Heart right ventricle (tissue), 16 donors: Measurements from ENCODE around the gene MPHOSPH9. TPM values are rescaled to one million over a fixed set of nuclear protein-coding genes. Genes with fewer than 3 reads are reported as not detected.

Experiments used
- ATAC-seq, 8 donors: fragments of 200-7000 bp; cut with Tn5 transposase; one replicate each; pipeline ENCODE4 v1.9.1; 2020; ENCODE audit warnings: mild to moderate bottlenecking in 8 of 8, moderate library complexity in 8 of 8, moderate number of reproducible peaks in 1 of 8
- DNase-seq, 2 donors: peaks; one replicate each; pipeline ENCODE4 v3.0.0-alpha.2; 2020
- H3K27ac ChIP-seq, 10 donors: fragments of 200-600 bp; sonication (generic) in 2 of 10; one replicate each; pipeline versions ENCODE4 v1.5.0 to v1.8.0; 2020 to 2022; ENCODE audit warnings: mild to moderate bottlenecking in 3 of 10
- H3K27me3 ChIP-seq, 7 donors: fragments of 200-600 bp; one replicate each; pipeline ENCODE4 v1.8.0; 2021 to 2022; ENCODE audit warnings: mild to moderate bottlenecking in 2 of 7
- H3K36me3 ChIP-seq, 9 donors: fragments of 200-600 bp; sonication (generic) in 1 of 9; one replicate each; pipeline versions ENCODE4 v1.5.0 to v1.8.0; 2020 to 2022; ENCODE audit warnings: mild to moderate bottlenecking in 2 of 9
- H3K4me1 ChIP-seq, 9 donors: fragments of 200-600 bp; sonication (generic) in 1 of 9; one replicate each; pipeline versions ENCODE4 v1.5.0 to v1.8.0; 2020 to 2022; ENCODE audit warnings: mild to moderate bottlenecking in 4 of 9
- H3K4me3 ChIP-seq, 10 donors: fragments of 200-600 bp; sonication (generic) in 2 of 10; one replicate each; pipeline versions ENCODE4 v1.5.0 to v1.8.0; 2020 to 2022; ENCODE audit warnings: mild to moderate bottlenecking in 7 of 10, moderate library complexity in 2 of 10
- H3K9me3 ChIP-seq, 11 donors: fragments of 200-600 bp in 10 of 11; sonication (generic) in 2 of 11; one replicate each; pipeline versions ENCODE4 v1.5.0 to v1.8.0; 2013 to 2022; ENCODE audit warnings: mild to moderate bottlenecking in 2 of 11, control low read depth in 1 of 11, moderate library complexity in 1 of 11
- WGBS, 2 donors: extraction: QIAGEN DNeasy Blood & Tissue Kit; methylation state at CpG; one replicate each; pipeline ENCODE4 v1.1.7; 2013; ENCODE audit warnings: inconsistent platforms in 1 of 2; 5-methylcytosine and 5-hydroxymethylcytosine counted together
- intact Hi-C, 10 donors: fragments of 100-400 bp; cut with DNase I; formaldehyde crosslinking; loops; one replicate each; pipeline versions ENCODE4 v1.11.1 to v1.14.2; 2022
- polyA plus RNA-seq, 2 donors: library from polyadenylated mRNA; stranded (reverse); fragments of 200-250 nt; gene quantifications; one replicate each; pipeline ENCODE4 v1.2.3, GENCODE V29; 2013
- total RNA-seq, 10 donors: library from RNA; stranded (reverse); fragmentation: NEBNext Ultra II Directional in 3 of 10; extraction: Animal tissue kit (Norgen Biotek cat#: 25700) in 3 of 10; gene quantifications; one replicate each; pipeline versions ENCODE4 v1.2.1 to v1.2.4, GENCODE V29; 2021 to 2023
- TF ChIP-seq, protein P1 (sequence below), 9 donors: fragments of 200-600 bp; sonication (generic) in 2 of 9; IDR thresholded peaks; one replicate each; pipeline versions ENCODE4 v1.5.0 to v1.8.0; 2021 to 2022; ENCODE audit warnings: antibody characterized with exemption in 9 of 9, mild to moderate bottlenecking in 5 of 9, moderate library complexity in 1 of 9
- donor health status: Arrhythmogenic right ventricular cardiomyopathy.
- donor health status: ischemic (EF 13 %, LVEDD 7.1; RV severe dilation, severe dysfunction).
- donor health status: healthy with polysubstance abuse.
- donor health status: DM: no; HTN: yes; CAD: no.
- donor health status: DM: no; HTN: no; CAD: no.
- donor health status: ischemic (EF 25% LVEDD 6.9; RV normal size, moderate dysfunction).
- donor health status: ischemic (EF 25% LVEDD 5.7; RV mildly dilated, moderate dysfunction).
- donor health status: healthy.
- donor health status: DM: yes; HTN: yes; CAD: no.
- donor health status: Ischemic cardiomyopathy.
- donor health status: ischemic (EF 35%, LVEDD 5.7; RV mildly dilated, moderate dysfunction).
- donor health status: nonischemic (EF 11% LVEDD 7.7; RV severe dilation, severe dysfunction).
- donor health status: DM: yes; HTN: yes; CAD: no.
- donor health status: PGD.
- donor health status: ischemic (EF 29% LVEDD 5.4; RV normal size, mild dysfunction).
- donor health status: nonischemic (EF 23%, LVEDD 6.1; RV moderate dilation, normal function).

Gene MPHOSPH9
- total and polyA plus RNA-seq, 12 donors: 4.1 to 33.6 (median 25.7) TPM

- Histone ChIP-seq H3K27ac (no peak overlapping the region), H3K4me1 (peaks cover 12 to 28% (median 17%) of the 10 kb centered on the region in 9 donors), H3K27me3 (no peaks in the 10 kb centered on the region), H3K4me3 (no peak overlapping the region), H3K9me3 (peaks cover 0 to 8% (median 0%) of the 10 kb centered on the region in 11 donors), H3K36me3 (peaks cover 0 to 28% (median 0%) of the 10 kb centered on the region in 9 donors)
- 76 to 92% methylated on average over 7 of the region's 7 CpGs for WGBS, 2 donors
- DNase-seq (no peak), ATAC-seq (no peak)
- TF ChIP-seq, protein P1, sequence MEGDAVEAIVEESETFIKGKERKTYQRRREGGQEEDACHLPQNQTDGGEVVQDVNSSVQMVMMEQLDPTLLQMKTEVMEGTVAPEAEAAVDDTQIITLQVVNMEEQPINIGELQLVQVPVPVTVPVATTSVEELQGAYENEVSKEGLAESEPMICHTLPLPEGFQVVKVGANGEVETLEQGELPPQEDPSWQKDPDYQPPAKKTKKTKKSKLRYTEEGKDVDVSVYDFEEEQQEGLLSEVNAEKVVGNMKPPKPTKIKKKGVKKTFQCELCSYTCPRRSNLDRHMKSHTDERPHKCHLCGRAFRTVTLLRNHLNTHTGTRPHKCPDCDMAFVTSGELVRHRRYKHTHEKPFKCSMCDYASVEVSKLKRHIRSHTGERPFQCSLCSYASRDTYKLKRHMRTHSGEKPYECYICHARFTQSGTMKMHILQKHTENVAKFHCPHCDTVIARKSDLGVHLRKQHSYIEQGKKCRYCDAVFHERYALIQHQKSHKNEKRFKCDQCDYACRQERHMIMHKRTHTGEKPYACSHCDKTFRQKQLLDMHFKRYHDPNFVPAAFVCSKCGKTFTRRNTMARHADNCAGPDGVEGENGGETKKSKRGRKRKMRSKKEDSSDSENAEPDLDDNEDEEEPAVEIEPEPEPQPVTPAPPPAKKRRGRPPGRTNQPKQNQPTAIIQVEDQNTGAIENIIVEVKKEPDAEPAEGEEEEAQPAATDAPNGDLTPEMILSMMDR (IDR thresholded peaks at IDR 0.05): no peak
- intact Hi-C loops: no loop called here
Observed at GRCh38 chr12:123243671-123244262, 10.8 kb upstream of the MPHOSPH9 start.

DNA sequence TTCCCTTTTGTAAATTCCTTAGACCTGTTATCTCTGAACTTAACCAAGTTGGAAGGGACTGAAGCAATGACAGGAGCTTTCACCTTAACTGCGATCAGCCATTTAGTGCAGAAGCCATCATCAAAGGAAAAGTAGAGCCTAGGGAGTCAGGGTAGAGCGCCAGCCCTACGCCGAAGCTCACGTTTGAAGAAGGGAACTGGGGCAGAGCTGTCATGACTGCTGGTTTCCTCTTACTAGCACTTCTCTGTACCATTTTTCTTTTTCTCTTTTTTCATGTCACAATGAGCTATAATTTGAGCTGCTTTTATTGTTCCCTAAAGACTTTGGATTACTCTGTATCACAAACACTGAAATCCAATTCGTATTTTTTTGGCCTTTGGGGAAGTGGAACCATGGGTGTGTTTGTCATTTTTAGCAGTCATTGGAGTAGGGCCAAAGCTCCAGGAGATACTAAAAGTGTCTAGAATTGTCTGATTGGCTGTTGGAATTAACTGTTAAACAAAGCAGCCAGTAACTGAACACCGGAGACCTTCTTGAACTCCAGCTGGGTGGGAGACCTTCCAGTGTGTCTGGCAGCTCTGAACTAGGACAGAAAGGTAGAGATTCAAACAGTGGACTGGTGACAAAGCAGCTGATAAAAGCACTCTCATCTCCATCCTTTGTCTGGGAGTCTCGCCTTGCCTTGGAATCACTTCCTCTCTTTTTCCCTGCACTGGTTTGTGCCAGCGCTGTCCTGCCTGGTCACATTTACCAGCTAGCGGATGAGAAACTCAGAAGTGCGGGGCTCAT lies 9.4 kb upstream of the MPHOSPH9 start:
- peak; percentile 39 to 72 (median 61) for ATAC-seq
- intact Hi-C loops: no loop called here
- Histone ChIP-seq H3K36me3 (peaks cover 0 to 23% (median 0%) of the 10 kb centered on the region in 9 donors), H3K27ac (peak overlapping the region in 8 of 10 donors; percentile 9 to 69 (median 32)), H3K4me1 (peaks cover 12 to 40% (median 28%) of the 10 kb centered on the region in 9 donors), H3K27me3 (no peaks in the 10 kb centered on the region), H3K9me3 (no peaks in the 10 kb centered on the region), H3K4me3 (no peak overlapping the region)
- WGBS, 2 donors: 26 to 36% methylated on average over 11 of the region's 11 CpGs
- TF ChIP-seq, protein P1 (IDR thresholded peaks at IDR 0.05): no peak
- DNase-seq: no peak

- no peak overlapping the region for H3K27ac ChIP-seq
- H3K4me1 ChIP-seq: peaks cover 14 to 71% (median 42%) of the 10 kb centered on the region in 9 donors
- peaks cover 0 to 39% (median 0%) of the 10 kb centered on the region in 9 donors for H3K36me3 ChIP-seq
- H3K27me3 ChIP-seq: no peaks in the 10 kb centered on the region
- TF ChIP-seq, protein P1 (IDR thresholded peaks at IDR 0.05): no peak
- no peaks in the 10 kb centered on the region for H3K9me3 ChIP-seq
- DNase-seq (no peak), ATAC-seq (no peak)
- WGBS, 2 donors: 91% methylated on average over 6 of the region's 6 CpGs
- intact Hi-C loops: loop anchor here in 9 of 10 donors (5.0 to 10.0 kb wide), 8 partner anchors 194 to 444 kb away; partner anchors contain the start of genes ARL6IP4 (in 2 of the 9), OGFOD2 (in 2 of the 9) and ABCB9 (in 1 of the 9)
- no peak overlapping the region for H3K4me3 ChIP-seq
Observed at GRCh38 chr12:123238961-123239360, 6.0 kb upstream of the MPHOSPH9 start.

DNA sequence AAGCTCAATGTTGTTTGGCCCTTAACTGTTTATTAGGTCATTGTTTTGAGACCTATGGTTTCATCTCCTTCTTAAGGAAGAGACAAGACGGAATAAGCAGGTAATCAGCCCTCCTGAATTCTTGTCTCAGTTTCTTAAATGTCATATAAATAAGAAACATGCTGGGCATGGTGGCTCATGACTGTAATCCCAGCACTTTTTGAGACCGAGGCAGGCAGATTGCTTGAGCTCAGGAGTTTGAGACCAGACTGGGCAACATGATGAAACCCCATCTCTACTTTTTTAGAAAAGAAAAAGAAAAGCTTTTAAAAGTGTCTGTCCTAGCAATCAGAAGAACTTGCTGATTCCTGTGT lies 5.4 kb upstream of the MPHOSPH9 start:
- Histone ChIP-seq H3K9me3 (no peaks in the 10 kb centered on the region), H3K4me1 (peaks cover 14 to 69% (median 44%) of the 10 kb centered on the region in 9 donors), H3K36me3 (peaks cover 0 to 39% (median 0%) of the 10 kb centered on the region in 9 donors), H3K27me3 (no peaks in the 10 kb centered on the region), H3K4me3 (no peak overlapping the region), H3K27ac (peak overlapping the region in 2 of 10 donors; percentile 35 to 46)
- TF ChIP-seq, protein P1 (IDR thresholded peaks at IDR 0.05): peak in 1 of 9 donors; percentile 6
- WGBS, 2 donors: 55 to 60% methylated on average over 2 of the region's 2 CpGs
- intact Hi-C loops: loop anchor here in 9 of 10 donors (5.0 to 10.0 kb wide), 8 partner anchors 194 to 444 kb away; partner anchors contain the start of genes ARL6IP4 (in 2 of the 9), OGFOD2 (in 2 of the 9) and ABCB9 (in 1 of the 9)
- ATAC-seq (no peak), DNase-seq (no peak)
